A673 (cell line): ENCODE measurements around the gene ZNF473. TPM values are rescaled to one million over a fixed set of nuclear protein-coding genes. Genes with fewer than 3 reads are reported as not detected.

ENCODE experiments used
- BruUV-seq: library from RNA; stranded (reverse); fragments of 400-500 nt; replicated peaks from 2 replicates; lab custom pipeline; 2021; lab: Mats Ljungman, UMichigan
- CTCF ChIA-PET: fragments of 300-600 bp; sonication (Branson Sonifier 250); formaldehyde crosslinking; loops from one replicate; lab custom pipeline; 2022; ENCODE audit warnings: antibody characterized with exemption; lab: Charles Lee
- POLR2A ChIA-PET: fragments of 300-600 bp; sonication (Branson Sonifier 250); formaldehyde crosslinking; loops from one replicate; lab custom pipeline; 2022; ENCODE audit warnings: antibody characterized with exemption; ENCODE audit not compliant: low non-redundant PET; lab: Charles Lee
- DNase-seq: peaks from one replicate; pipeline ENCODE4 v3.0.0-alpha.2; 2015; ENCODE audit warnings: low spot score
- H3K27ac ChIP-seq: fragments of 200-600 bp; sonication (generic); 2 replicates; pipeline ENCODE4 v1.5.1; 2016; ENCODE audit warnings: mixed run types, low read depth, mild to moderate bottlenecking, mixed read lengths, antibody characterized with exemption, low read length; ENCODE audit not compliant: poor library complexity, severe bottlenecking
- H3K27me3 ChIP-seq: fragments of 200-600 bp; sonication (generic); replicated peaks from 2 replicates; pipeline ENCODE4 v1.6.1; 2017; ENCODE audit warnings: mixed run types, low read depth, mild to moderate bottlenecking, mixed read lengths, antibody characterized with exemption, low read length; ENCODE audit not compliant: insufficient read depth, poor library complexity
- H3K36me3 ChIP-seq: fragments of 200-600 bp; sonication (generic); 2 replicates; pipeline ENCODE4 v1.6.1; 2016; ENCODE audit warnings: mixed run types, mild to moderate bottlenecking, mixed read lengths, antibody characterized with exemption, low read length; ENCODE audit not compliant: insufficient read depth, poor library complexity, severe bottlenecking
- H3K4me1 ChIP-seq: fragments of 200-600 bp; sonication (generic); 2 replicates; pipeline ENCODE4 v1.6.1; 2017; ENCODE audit warnings: mixed run types, mild to moderate bottlenecking, mixed read lengths, antibody characterized with exemption, low read length; ENCODE audit not compliant: insufficient read depth, poor library complexity, severe bottlenecking
- H3K4me3 ChIP-seq: fragments of 200-600 bp; sonication (generic); 2 replicates; pipeline ENCODE4 v1.5.1; 2016; ENCODE audit warnings: low read depth, mixed run types, mild to moderate bottlenecking, mixed read lengths, low read length; ENCODE audit not compliant: poor library complexity, severe bottlenecking
- H3K9me3 ChIP-seq: fragments of 200-600 bp; sonication (generic); 2 replicates; pipeline ENCODE4 v1.6.1; 2016; ENCODE audit warnings: mixed run types, low read depth, mild to moderate bottlenecking, mixed read lengths, antibody characterized with exemption, low read length; ENCODE audit not compliant: poor library complexity, severe bottlenecking
- EZH2 ChIP-seq: fragments of 200-600 bp; sonication (generic); IDR thresholded peaks from 2 replicates; pipeline ENCODE4 v1.6.1; 2017; ENCODE audit warnings: borderline replicate concordance, low read depth, mild to moderate bottlenecking, mixed read lengths, antibody characterized with exemption, low read length; ENCODE audit not compliant: poor library complexity, severe bottlenecking
- intact Hi-C: fragments of 100-400 bp; cut with micrococcal nuclease; formaldehyde crosslinking; loops from one replicate; pipeline ENCODE4 v1.10.0; 2022; ENCODE audit not compliant: unreplicated experiment
- total RNA-seq: library from RNA; stranded (reverse); gene quantifications from 2 replicates; pipeline ENCODE4 v1.2.3, GENCODE V29; 2021
- TF ChIP-seq, protein P1 (sequence below): fragments of 300-800, 200-600 bp; sonication (generic); conservative IDR thresholded peaks from 2 replicates; pipeline ENCODE4 v1.5.1; 2017; ENCODE audit warnings: low read depth, mild to moderate bottlenecking, antibody characterized with exemption, low read length, moderate library complexity, mixed read lengths

Gene ZNF473
- total RNA-seq, 1 experiment from 2014 or later: 15.6 TPM

DNA sequence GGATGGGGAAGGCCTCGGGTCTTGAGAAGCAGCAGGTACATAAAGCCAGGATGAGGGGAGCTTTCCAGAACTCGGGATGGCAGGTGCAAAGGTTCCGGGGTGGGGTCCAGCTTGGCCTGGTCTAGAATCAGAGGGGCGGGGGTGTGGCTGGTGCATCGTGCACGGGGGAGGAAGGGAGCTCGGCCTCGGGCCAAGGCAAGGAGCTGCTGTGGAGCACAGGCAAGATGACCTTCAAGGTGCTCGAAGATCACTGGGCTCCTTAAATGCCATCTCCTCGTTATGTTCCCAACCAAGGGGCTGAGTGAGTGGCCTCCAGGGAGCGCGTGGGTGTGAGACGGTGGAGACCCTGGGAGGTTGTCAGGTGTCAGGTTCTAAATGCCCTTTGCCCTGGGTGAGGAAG, 48.7 kb upstream of the ZNF473 start:
- Histone ChIP-seq H3K4me1 (no peaks in the 10 kb centered on the region), H3K36me3 (no peaks in the 10 kb centered on the region), H3K27me3 (no peaks in the 10 kb centered on the region), H3K4me3 (no peak overlapping the region), H3K9me3 (no peaks in the 10 kb centered on the region), H3K27ac (no peak overlapping the region)
- POLR2A ChIA-PET: no interaction called here
- TF ChIP-seq, protein P1, sequence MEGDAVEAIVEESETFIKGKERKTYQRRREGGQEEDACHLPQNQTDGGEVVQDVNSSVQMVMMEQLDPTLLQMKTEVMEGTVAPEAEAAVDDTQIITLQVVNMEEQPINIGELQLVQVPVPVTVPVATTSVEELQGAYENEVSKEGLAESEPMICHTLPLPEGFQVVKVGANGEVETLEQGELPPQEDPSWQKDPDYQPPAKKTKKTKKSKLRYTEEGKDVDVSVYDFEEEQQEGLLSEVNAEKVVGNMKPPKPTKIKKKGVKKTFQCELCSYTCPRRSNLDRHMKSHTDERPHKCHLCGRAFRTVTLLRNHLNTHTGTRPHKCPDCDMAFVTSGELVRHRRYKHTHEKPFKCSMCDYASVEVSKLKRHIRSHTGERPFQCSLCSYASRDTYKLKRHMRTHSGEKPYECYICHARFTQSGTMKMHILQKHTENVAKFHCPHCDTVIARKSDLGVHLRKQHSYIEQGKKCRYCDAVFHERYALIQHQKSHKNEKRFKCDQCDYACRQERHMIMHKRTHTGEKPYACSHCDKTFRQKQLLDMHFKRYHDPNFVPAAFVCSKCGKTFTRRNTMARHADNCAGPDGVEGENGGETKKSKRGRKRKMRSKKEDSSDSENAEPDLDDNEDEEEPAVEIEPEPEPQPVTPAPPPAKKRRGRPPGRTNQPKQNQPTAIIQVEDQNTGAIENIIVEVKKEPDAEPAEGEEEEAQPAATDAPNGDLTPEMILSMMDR: no peak
- no peak for TF ChIP-seq EZH2
- no TSS peak for BruUV-seq
- intact Hi-C loops: no loop called here
- CTCF ChIA-PET: interaction anchor here (0.7 kb wide), 1 partner anchor 39 kb away, joined by 3 read pairs; no protein-coding TSS in a partner anchor
- no peak for DNase-seq

DNA sequence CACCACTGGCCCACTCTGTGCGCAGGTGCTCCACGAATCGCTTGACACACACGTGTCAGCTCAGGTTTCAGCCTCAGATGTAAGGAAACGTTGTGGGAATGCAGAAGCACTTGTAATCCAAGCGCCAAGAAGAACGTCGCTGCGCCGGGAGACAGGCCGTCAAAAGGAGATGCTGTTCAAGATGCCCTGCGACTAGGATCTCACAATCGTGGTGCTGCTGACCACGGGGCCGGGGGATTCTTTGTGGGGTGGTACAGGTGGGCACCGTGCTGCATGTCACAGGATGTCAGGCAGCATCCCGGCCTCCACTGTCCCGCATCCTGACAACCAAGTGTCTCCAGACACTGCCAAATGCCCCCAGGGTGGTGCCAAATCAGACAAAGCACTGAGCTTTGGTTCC, 47.9 kb upstream of the ZNF473 start:
- TF ChIP-seq, protein P1: no peak
- no peak for TF ChIP-seq EZH2
- no peaks in the 10 kb centered on the region for H3K4me1 ChIP-seq
- POLR2A ChIA-PET: no interaction called here
- DNase-seq: no peak
- CTCF ChIA-PET: no interaction called here
- no TSS peak for BruUV-seq
- no peaks in the 10 kb centered on the region for H3K9me3 ChIP-seq
- H3K4me3 ChIP-seq: no peak overlapping the region
- intact Hi-C loops: no loop called here
- H3K27me3 ChIP-seq: no peaks in the 10 kb centered on the region
- no peak overlapping the region for H3K27ac ChIP-seq
- no peaks in the 10 kb centered on the region for H3K36me3 ChIP-seq

DNA sequence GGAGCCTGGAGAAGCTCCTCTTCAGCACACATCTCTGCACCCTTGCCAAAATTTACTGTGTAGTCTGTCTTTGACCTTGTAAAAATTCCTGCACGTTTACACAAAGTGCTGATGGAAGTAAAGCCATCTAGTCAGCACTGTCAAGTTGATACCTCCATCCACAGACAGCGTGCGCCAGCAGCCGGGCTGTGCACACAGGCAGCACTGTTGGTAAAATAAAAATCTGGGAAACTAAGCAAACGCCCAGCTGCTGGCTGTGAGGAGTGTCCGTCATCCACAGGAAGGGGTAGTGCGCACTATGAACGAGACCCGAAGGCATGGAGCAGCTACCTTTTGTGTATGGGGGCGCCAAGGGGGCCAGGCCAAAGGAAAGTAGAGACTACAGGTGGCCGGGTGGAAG, 47.5 kb upstream of the ZNF473 start:
- H3K27ac ChIP-seq: no peak overlapping the region
- H3K4me3 ChIP-seq: no peak overlapping the region
- POLR2A ChIA-PET: no interaction called here
- no TSS peak for BruUV-seq
- no peaks in the 10 kb centered on the region for H3K36me3 ChIP-seq
- DNase-seq: no peak
- no peaks in the 10 kb centered on the region for H3K27me3 ChIP-seq
- no peak for TF ChIP-seq EZH2
- TF ChIP-seq, protein P1: no peak
- H3K4me1 ChIP-seq: no peaks in the 10 kb centered on the region
- intact Hi-C loops: no loop called here
- no peaks in the 10 kb centered on the region for H3K9me3 ChIP-seq
- CTCF ChIA-PET: no interaction called here
